PC-3 (cell line): Measurements from ENCODE around the gene DCAF4L1.

Experiments used
- CTCF ChIP-seq: fragments of 300-600 bp; sonication (generic); conservative IDR thresholded peaks from 2 replicates; pipeline ENCODE4 v1.5.1; 2017; ENCODE audit warnings: antibody characterized with exemption, low read depth, mild to moderate bottlenecking, low read length
- EZH2phosphoT487 ChIP-seq: fragments of 300-600 bp; sonication (generic); IDR thresholded peaks from 2 replicates; pipeline ENCODE4 v1.6.1; 2018; ENCODE audit warnings: mild to moderate bottlenecking, antibody characterized with exemption, low read length, borderline replicate concordance

GRCh38 chr4:41932988-41933387, 48.6 kb upstream of the DCAF4L1 start:
- TF ChIP-seq CTCF (no peak), EZH2phosphoT487 (no peak)
